ENCODE measurements around the gene KDM6A. TPM values are rescaled to one million over a fixed set of nuclear protein-coding genes. Genes with fewer than 3 reads are reported as not detected.
A peak's percentile ranks its signal among the peaks of the same experiment; 100 is the strongest.
"Not testable (repeated sequence)": the region's sequence is repeated elsewhere in the genome, so short reads cannot be mapped to it uniquely, and the experiment has no call there.

The KDM6A gene
- total RNA-seq, 1 experiment from 2014 or later: 11.7 TPM

DNA sequence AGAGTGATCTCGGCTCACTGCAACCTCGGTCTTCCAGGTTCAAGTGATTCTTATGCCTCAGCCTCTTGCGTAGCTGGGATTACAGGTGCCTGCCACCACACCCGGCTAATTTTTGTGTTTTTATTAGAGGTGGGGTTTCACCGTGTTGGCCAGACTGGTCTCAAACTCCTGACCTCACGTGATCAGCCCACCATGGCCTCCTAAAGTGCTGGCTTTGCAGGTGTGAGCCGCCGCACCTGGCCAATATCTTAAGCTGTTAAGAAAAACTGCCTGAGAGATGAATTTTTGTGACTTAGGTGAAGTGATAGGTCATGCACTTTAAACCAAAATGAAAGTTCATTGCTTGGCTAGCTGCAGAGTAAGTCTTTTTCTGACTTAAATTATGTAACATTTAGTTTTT lies 5.8 kb downstream of the KDM6A start:
- DNase-seq (ENCODE audit: low read depth, low spot score): no peak
- in situ Hi-C loops (cut with HindIII; ENCODE audit: low pct_unique_long_range_greater_than_20kb, low sequenced_read_pairs): no loop called here

DNA sequence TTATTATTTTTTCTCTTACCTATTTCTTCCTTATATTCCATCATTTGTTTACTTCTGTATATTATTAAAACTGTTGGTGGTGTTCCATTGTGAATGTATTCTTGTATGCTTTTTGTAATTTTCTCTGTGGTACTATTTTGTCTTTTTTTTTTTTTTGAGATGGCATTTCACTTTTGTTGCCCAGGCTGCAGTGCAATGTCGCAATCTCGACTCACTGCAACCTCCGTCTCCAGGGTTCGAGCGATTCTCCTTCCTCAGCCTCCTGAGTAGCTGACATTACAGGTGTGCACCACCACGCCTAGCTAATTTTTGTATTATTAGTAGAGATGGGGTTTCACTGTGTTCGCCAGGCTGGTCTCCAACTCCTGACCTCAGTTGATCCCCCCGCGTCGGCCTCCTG lies 8.6 kb downstream of the KDM6A start:
- no peak for DNase-seq (ENCODE audit: low read depth, low spot score)
- in situ Hi-C loops (cut with HindIII; ENCODE audit: low pct_unique_long_range_greater_than_20kb, low sequenced_read_pairs): no loop called here

DNA sequence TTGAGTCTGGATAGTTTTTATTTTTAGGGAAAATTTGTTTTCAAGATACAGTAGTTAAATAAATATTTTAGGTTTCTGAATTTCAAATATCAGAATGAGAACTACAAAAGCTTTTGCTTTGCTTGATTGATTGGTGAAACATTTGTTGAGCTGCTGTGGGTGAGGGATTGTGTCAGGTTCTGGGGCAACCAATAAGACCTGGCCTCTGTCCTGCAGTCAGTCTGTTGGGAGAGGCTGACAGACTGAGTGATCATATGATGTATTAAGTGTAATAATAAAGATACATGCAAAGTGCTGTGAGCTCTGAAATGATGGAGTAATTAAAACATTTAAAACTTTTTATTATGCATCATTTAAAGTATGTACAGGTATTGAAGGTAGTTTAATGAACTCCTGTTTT lies 9.6 kb downstream of the KDM6A start:
- DNase-seq (ENCODE audit: low read depth, low spot score): no peak
- in situ Hi-C loops (cut with HindIII; ENCODE audit: low pct_unique_long_range_greater_than_20kb, low sequenced_read_pairs): no loop called here

DNA sequence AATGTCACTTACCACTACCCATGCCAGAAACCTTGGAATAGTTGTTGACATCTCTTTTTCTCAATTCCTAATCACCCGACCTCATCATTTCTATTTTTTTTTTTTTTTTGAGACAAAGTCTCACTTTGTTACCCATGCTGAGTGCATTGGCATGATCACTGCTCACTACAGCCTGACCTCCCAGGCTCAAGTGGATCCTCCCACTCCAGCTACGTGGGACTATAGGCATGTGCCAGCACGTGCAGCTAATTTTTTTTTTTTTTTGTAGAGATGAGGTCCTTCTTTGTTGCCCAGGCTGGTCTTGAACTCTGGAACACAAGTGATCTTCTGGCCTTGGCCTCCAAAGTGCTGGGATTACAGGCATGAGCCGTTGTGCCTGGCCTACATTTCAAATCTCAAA lies 12.0 kb downstream of the KDM6A start:
- in situ Hi-C loops (cut with HindIII; ENCODE audit: low pct_unique_long_range_greater_than_20kb, low sequenced_read_pairs): no loop called here
- peak; percentile 63 for DNase-seq (ENCODE audit: low read depth, low spot score)

DNA sequence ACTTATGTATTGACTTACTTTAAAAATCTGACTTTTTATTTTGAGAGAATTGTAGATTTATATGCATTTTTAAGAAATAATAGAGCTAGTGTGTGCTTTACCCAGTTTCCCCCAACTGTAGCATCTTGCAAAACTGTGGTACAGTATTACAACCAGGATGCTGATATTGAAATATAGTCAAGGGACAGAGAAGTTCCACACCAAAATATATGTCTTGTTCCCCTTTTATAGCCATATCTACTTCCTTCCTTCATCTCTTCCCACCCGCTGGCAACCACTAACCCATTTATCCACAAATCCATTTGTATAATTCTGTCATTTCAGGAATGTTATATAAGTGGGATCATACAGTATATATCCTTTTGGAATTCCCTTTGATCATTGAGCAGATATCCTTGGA lies 16.8 kb downstream of the KDM6A start:
- in situ Hi-C loops (cut with HindIII; ENCODE audit: low pct_unique_long_range_greater_than_20kb, low sequenced_read_pairs): no loop called here
- DNase-seq (ENCODE audit: low read depth, low spot score): no peak

- no peak for DNase-seq (ENCODE audit: low read depth, low spot score)
- in situ Hi-C loops (cut with HindIII; ENCODE audit: low pct_unique_long_range_greater_than_20kb, low sequenced_read_pairs): no loop called here
These were observed 17.3 kb downstream of the KDM6A start for GRCh38 chrX:44890247-44890646.

DNA sequence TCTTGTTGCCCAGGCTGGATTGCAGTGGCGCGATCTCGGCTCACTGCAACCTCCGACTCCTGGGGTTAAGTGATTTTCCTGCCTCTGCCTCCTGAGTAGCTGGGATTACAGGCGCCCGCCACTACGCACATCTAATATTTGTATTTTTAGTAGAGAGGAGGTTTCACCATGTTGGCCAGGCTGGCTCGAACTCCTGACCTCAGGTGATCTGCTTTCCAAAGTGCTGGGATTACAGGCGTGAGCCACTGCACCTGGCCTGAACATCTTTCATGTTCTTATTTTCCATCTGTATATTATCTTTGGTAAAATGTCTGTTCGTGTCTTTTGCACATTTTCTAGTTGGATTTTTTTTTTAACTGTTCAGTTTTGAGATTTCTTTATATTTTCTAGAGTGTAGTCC lies 17.7 kb downstream of the KDM6A start:
- in situ Hi-C loops (cut with HindIII; ENCODE audit: low pct_unique_long_range_greater_than_20kb, low sequenced_read_pairs); DNase-seq (ENCODE audit: low read depth, low spot score): not testable (repeated sequence)

DNA sequence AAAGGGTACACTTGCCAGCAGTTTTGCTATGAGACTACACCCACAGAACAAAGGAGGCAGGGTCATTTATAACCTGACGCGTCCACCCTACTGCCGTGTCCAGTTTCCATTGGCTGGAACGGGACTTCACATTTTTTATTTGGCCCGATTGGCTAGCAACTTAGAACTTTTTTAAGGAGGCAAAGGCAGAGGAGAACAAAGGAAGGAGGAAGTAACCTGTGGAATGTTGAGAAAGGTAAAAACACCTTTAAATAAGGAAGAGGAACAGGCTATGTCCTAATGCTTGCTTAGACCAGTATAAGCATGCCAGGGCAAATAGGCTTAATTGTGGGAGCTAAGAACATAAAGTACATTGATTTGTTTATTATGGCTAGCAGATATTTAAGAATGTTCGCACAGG lies 18.7 kb downstream of the KDM6A start:
- in situ Hi-C loops (cut with HindIII; ENCODE audit: low pct_unique_long_range_greater_than_20kb, low sequenced_read_pairs): no loop called here
- no peak for DNase-seq (ENCODE audit: low read depth, low spot score)

DNA sequence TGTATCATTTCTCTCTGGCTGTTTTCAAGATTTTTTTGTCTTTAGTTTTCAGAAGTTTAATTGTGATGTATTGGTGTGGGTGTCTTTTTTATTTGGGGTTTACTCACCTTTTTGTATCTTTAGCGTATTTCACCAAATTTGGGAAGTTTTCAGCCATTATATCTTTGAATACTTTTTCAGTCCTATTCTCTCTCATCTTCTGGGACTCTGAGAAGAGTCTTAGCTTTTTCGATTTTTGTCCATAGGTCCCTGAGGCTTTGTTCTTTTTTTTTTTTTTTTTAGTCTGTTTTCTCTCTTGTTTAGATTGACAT lies 23.8 kb downstream of the KDM6A start:
- in situ Hi-C loops (cut with HindIII; ENCODE audit: low pct_unique_long_range_greater_than_20kb, low sequenced_read_pairs): no loop called here
- no peak for DNase-seq (ENCODE audit: low read depth, low spot score)

GRCh38 chrX:44897539-44897938 lies 24.6 kb downstream of the KDM6A start:
- DNase-seq (ENCODE audit: low read depth, low spot score): no peak
- in situ Hi-C loops (cut with HindIII; ENCODE audit: low pct_unique_long_range_greater_than_20kb, low sequenced_read_pairs): no loop called here

DNA sequence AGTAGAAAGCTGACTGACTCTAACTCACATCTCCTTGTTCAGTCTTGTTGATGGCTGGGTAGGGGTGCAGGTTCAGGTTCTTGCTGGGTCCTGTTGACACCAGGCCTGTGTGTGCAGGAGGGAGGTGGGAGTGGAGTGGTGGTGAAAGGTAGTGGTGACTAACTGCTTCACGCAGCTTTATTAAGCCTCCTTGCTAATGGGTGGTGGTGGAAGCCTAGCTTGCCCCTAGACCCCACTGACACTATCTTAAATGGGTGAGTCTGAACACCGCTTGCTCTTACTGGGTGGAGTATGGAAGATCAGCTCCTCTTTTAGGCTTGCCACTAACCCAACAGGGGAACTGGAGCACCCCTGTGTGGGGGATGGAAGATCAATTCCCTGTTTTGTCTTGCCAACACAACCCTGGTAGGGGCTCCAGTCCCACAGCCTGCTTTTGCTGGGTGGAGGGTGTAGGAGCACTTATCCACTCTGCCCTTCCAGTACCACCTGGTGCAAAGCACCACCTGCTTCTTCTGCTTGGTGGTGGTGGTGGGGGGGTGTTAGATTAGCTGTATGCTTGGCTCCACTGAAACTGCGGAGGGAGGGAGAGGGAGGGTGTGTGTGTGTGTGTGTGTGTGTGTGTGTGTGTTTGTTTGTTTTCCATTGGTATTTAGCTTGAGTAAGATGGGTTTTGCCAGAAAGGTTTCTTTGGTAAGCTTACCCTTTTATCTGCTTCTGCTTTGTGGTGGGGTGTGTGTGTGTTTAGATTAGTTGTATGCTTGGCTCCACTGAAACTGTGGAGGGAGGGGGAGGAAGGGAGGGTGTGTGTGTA lies 25.6 kb downstream of the KDM6A start:
- no peak for DNase-seq (ENCODE audit: low read depth, low spot score)
- in situ Hi-C loops (cut with HindIII; ENCODE audit: low pct_unique_long_range_greater_than_20kb, low sequenced_read_pairs): no loop called here

GRCh38 chrX:44899946-44900345 lies 27.0 kb downstream of the KDM6A start:
- DNase-seq (ENCODE audit: low read depth, low spot score): no peak
- in situ Hi-C loops (cut with HindIII; ENCODE audit: low pct_unique_long_range_greater_than_20kb, low sequenced_read_pairs): no loop called here

GRCh38 chrX:44903107-44903506 lies 30.1 kb downstream of the KDM6A start:
- DNase-seq (ENCODE audit: low read depth, low spot score): peak; percentile 35
- in situ Hi-C loops (cut with HindIII; ENCODE audit: low pct_unique_long_range_greater_than_20kb, low sequenced_read_pairs): no loop called here

- in situ Hi-C loops (cut with HindIII; ENCODE audit: low pct_unique_long_range_greater_than_20kb, low sequenced_read_pairs): no loop called here
- no peak for DNase-seq (ENCODE audit: low read depth, low spot score)
These were observed 31.0 kb downstream of the KDM6A start for GRCh38 chrX:44903830-44904530.

DNA sequence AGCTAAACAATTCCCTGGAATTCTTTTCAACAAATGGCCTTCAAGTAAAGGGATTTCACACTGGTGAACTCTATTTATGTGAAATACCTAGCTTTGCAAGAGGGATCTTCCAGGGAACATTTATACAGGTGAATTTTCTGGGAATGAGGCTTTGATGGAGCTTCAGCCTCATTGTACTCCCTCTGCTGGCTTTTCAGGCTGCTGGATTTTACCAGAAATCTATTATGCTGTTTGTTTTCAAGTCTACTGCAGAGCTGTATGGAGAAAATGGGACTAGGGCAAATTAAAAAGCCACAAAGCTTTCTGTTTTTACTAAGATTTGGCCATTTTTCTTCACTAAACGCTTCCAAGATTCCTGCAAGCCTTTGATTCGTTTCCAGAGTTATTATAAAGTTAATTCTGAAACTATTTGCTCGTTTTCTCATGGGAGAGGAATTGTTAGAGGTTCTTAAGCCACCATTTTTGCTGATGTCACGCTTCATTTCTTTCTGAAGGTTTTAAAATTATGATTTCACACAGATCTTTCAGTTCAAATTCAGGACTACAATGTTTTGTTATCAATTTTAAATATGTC lies 31.6 kb downstream of the KDM6A start:
- in situ Hi-C loops (cut with HindIII; ENCODE audit: low pct_unique_long_range_greater_than_20kb, low sequenced_read_pairs): no loop called here
- DNase-seq (ENCODE audit: low read depth, low spot score): peak; percentile 13

DNA sequence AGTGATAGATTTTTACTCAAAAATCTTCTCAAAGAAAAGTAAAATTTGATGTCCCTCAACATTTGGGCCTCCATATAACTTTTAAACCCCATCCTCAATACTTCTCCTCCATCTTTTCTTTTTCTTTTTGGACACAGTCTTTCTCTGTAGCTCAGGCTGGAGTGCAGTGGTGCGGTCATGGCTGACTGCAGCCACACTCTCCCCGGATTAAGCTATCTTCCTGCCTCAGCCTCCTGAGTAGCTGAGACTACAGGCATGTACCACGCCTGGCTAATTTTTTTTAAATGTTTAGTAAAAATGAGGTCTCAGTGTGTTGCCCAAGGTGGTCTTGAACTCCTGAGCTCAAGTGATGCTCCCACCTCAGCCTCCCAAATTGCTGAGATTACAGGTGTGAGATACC lies 33.1 kb downstream of the KDM6A start:
- in situ Hi-C loops (cut with HindIII; ENCODE audit: low pct_unique_long_range_greater_than_20kb, low sequenced_read_pairs): no loop called here
- no peak for DNase-seq (ENCODE audit: low read depth, low spot score)

- in situ Hi-C loops (cut with HindIII; ENCODE audit: low pct_unique_long_range_greater_than_20kb, low sequenced_read_pairs): no loop called here
- DNase-seq (ENCODE audit: low read depth, low spot score): no peak
These were observed 33.6 kb downstream of the KDM6A start for GRCh38 chrX:44906542-44906941.

- peak; percentile 49 for DNase-seq (ENCODE audit: low read depth, low spot score)
- in situ Hi-C loops (cut with HindIII; ENCODE audit: low pct_unique_long_range_greater_than_20kb, low sequenced_read_pairs): no loop called here
These were observed 35.2 kb downstream of the KDM6A start for GRCh38 chrX:44908153-44908552.

DNA sequence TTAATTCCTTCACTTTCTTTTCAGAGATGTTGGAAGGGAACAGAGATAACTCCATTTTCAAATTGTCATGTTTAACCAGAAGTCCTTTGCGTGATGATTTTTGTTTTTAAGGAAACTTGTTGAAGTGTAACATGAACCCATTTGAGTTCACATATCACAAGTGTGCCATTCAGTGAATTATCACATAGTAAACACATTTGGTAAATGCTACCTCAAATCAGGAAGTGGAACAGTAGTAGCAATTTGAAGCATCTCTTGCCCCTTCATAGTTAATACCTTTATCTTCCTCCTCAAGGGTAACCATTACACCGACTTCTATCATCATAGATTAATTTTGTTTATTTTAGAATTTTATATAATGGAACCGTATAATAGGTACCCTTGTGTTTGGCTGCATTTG lies 35.8 kb downstream of the KDM6A start:
- in situ Hi-C loops (cut with HindIII; ENCODE audit: low pct_unique_long_range_greater_than_20kb, low sequenced_read_pairs): no loop called here
- no peak for DNase-seq (ENCODE audit: low read depth, low spot score)

Measured in SK-MEL-5 (cell line).